KMS-11 (cell line): ENCODE results near the gene SYTL1.

Source experiments
- H2AFZ ChIP-seq: fragments of 200-600 bp; sonication (generic); 2 replicates; pipeline ENCODE4 v1.6.1; 2016; ENCODE audit warnings: antibody characterized with exemption, mixed run types, low read depth
- H3K27ac ChIP-seq: fragments of 200-600 bp; sonication (generic); 2 replicates; pipeline ENCODE4 v1.6.1; 2016; ENCODE audit warnings: mild to moderate bottlenecking, mixed run types
- H3K27me3 ChIP-seq: fragments of 200-600 bp; sonication (generic); 2 replicates; pipeline ENCODE4 v1.6.1; 2017; ENCODE audit warnings: mild to moderate bottlenecking, low read depth, mixed run types, moderate library complexity; ENCODE audit not compliant: insufficient read depth
- H3K36me3 ChIP-seq: fragments of 200-600 bp; sonication (generic); 2 replicates; pipeline ENCODE4 v1.6.1; 2017; ENCODE audit warnings: mild to moderate bottlenecking, mixed run types; ENCODE audit not compliant: insufficient read depth
- H3K4me1 ChIP-seq: fragments of 200-600 bp; sonication (generic); 2 replicates; pipeline ENCODE4 v1.6.1; 2016; ENCODE audit warnings: mild to moderate bottlenecking, low read depth, mixed run types; ENCODE audit not compliant: poor library complexity, severe bottlenecking
- H3K4me2 ChIP-seq: fragments of 200-600 bp; sonication (generic); 2 replicates; pipeline ENCODE4 v1.7.0; 2016; ENCODE audit warnings: mild to moderate bottlenecking, mixed run types
- H3K4me3 ChIP-seq: fragments of 200-600 bp; sonication (generic); IDR thresholded peaks from 2 replicates; pipeline ENCODE4 v1.6.1; 2017; ENCODE audit warnings: low read depth, low read length, mixed read lengths; ENCODE audit not compliant: insufficient read depth
- H3K79me2 ChIP-seq: fragments of 200-600 bp; sonication (generic); 2 replicates; pipeline ENCODE4 v1.6.1; 2016; ENCODE audit warnings: low read depth, mixed run types; ENCODE audit not compliant: insufficient read depth
- H3K9ac ChIP-seq: fragments of 200-600 bp; sonication (generic); 2 replicates; pipeline ENCODE4 v1.6.1; 2016; ENCODE audit warnings: mild to moderate bottlenecking, mixed run types
- H4K20me1 ChIP-seq: fragments of 200-600 bp; sonication (generic); 2 replicates; pipeline ENCODE4 v1.6.1; 2016; ENCODE audit warnings: mild to moderate bottlenecking, mixed run types; ENCODE audit not compliant: insufficient read depth
- CTCF ChIP-seq: fragments of 200-600 bp; sonication (generic); conservative IDR thresholded peaks from 2 replicates; pipeline ENCODE4 v1.6.1; 2017; ENCODE audit warnings: low read depth, mild to moderate bottlenecking, antibody characterized with exemption, low read length, moderate library complexity, mixed read lengths

SYTL1 gene

GRCh38 chr1:27306071-27306470 is 35.8 kb upstream of the SYTL1 start:
- H3K9ac ChIP-seq, result no peak overlapping the region
- H3K4me2 ChIP-seq, result no peak overlapping the region
- H2AFZ ChIP-seq, result no peak overlapping the region
- H3K4me1 ChIP-seq, result peaks cover 12% of the 10 kb centered on the region
- no peak overlapping the region for H3K27ac ChIP-seq
- no peak overlapping the region for H3K4me3 ChIP-seq
- no peaks in the 10 kb centered on the region for H3K79me2 ChIP-seq
- H3K27me3 ChIP-seq, result no peaks in the 10 kb centered on the region
- no peaks in the 10 kb centered on the region for H3K36me3 ChIP-seq
- no peaks in the 10 kb centered on the region for H4K20me1 ChIP-seq
- TF ChIP-seq CTCF, result no peak

- TF ChIP-seq CTCF, result 0 out of 2 replicates have a peak, but pooled peaks have one; percentile 20
- Histone ChIP-seq H3K9ac (no peak overlapping the region), H3K4me1 (peaks cover 12% of the 10 kb centered on the region), H3K79me2 (no peaks in the 10 kb centered on the region), H3K4me3 (no peak overlapping the region), H2AFZ (no peak overlapping the region), H3K27me3 (no peaks in the 10 kb centered on the region), H4K20me1 (no peaks in the 10 kb centered on the region), H3K27ac (no peak overlapping the region), H3K36me3 (no peaks in the 10 kb centered on the region), H3K4me2 (no peak overlapping the region)
These were observed 34.7 kb upstream of the SYTL1 start for GRCh38 chr1:27306892-27307761.

GRCh38 chr1:27307874-27308598 is 33.8 kb upstream of the SYTL1 start:
- Histone ChIP-seq H4K20me1 (no peaks in the 10 kb centered on the region), H3K79me2 (no peaks in the 10 kb centered on the region), H3K9ac (no peak overlapping the region), H3K4me2 (no peak overlapping the region), H3K36me3 (no peaks in the 10 kb centered on the region), H3K4me3 (no peak overlapping the region), H3K27me3 (no peaks in the 10 kb centered on the region), H3K27ac (no peak overlapping the region), H2AFZ (no peak overlapping the region), H3K4me1 (peaks cover 12% of the 10 kb centered on the region)
- TF ChIP-seq CTCF, result no peak

DNA sequence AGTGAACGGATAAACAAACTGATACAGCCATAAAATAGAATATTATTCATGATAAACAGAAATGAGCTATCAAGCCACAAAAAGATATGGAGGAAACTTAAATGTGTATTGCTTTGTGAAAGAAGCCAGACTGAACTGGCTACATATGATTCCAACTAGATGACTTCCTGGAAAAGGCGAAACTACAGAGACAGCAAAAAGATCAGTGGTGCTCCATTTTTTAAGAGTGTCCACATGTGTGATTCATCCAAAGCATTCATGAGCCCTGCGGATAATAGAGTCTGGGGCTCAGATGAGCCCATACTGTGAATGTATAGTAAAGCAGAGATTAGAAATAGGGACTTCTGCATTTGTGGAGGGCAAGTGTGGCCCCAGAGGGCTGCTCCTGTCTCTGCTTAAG is 27.7 kb upstream of the SYTL1 start:
- Histone ChIP-seq H3K27ac (no peak overlapping the region), H3K9ac (no peak overlapping the region), H4K20me1 (no peaks in the 10 kb centered on the region), H3K36me3 (no peaks in the 10 kb centered on the region), H3K79me2 (no peaks in the 10 kb centered on the region), H3K27me3 (no peaks in the 10 kb centered on the region), H3K4me2 (no peak overlapping the region), H2AFZ (no peak overlapping the region), H3K4me3 (no peak overlapping the region), H3K4me1 (no peaks in the 10 kb centered on the region)
- TF ChIP-seq CTCF, result no peak
